GM13977 (cell line): Measurements from ENCODE around the gene CSNK1G2.

Source experiments
- DNase-seq: peaks from one replicate; pipeline ENCODE4 v3.0.0; 2012; ENCODE audit warnings: low spot score
- CTCF ChIP-seq: IDR thresholded peaks from 2 replicates; pipeline ENCODE4 v1.5.1; 2012; ENCODE audit warnings: mild to moderate bottlenecking, control low read depth; ENCODE audit not compliant: insufficient read depth; ENCODE audit errors: extremely low read depth, missing control alignments
- in situ Hi-C: fragments of 300-500 bp; cut with MboI; formaldehyde crosslinking; loops from one replicate; pipeline ENCODE4 v1.12.0; 2022; ENCODE audit warnings: low sequenced_read_pairs, low pct_unique_long_range_greater_than_20kb, mixed read lengths, inconsistent platforms; ENCODE audit not compliant: unreplicated experiment

The CSNK1G2 gene

GRCh38 chr19:1970003-1970805, 29.2 kb downstream of the CSNK1G2 start:
- TF ChIP-seq CTCF = no peak
- in situ Hi-C loops = no loop called here
- no peak for DNase-seq

- DNase-seq = no peak
- no peak for TF ChIP-seq CTCF
- in situ Hi-C loops = no loop called here
Observed at GRCh38 chr19:1970806-1971502, 30.0 kb downstream of the CSNK1G2 start.

GRCh38 chr19:1974381-1975161, 33.6 kb downstream of the CSNK1G2 start:
- no peak for TF ChIP-seq CTCF
- in situ Hi-C loops = no loop called here
- DNase-seq = no peak

GRCh38 chr19:1975162-1975480, 34.1 kb downstream of the CSNK1G2 start:
- in situ Hi-C loops = no loop called here
- DNase-seq = no peak
- no peak for TF ChIP-seq CTCF

- in situ Hi-C loops = no loop called here
- no peak for DNase-seq
- no peak for TF ChIP-seq CTCF
Observed at GRCh38 chr19:1977120-1977519, 36.1 kb downstream of the CSNK1G2 start.

- DNase-seq = no peak
- TF ChIP-seq CTCF = no peak
- in situ Hi-C loops = no loop called here
Observed at GRCh38 chr19:1978346-1978894, 37.4 kb downstream of the CSNK1G2 start.
